Measurements from ENCODE around the gene PDE8A. TPM values are rescaled to one million over a fixed set of nuclear protein-coding genes. Genes with fewer than 3 reads are reported as not detected.

Gene PDE8A
- total RNA-seq, 1 donor from 2014 or later, result 11.4 TPM

GRCh38 chr15:85108136-85108535, 126.5 kb downstream of the PDE8A start:
- Histone ChIP-seq H3K9ac (no peak overlapping the region), H3F3A (ENCODE audit: low read depth) (no peaks in the 10 kb centered on the region), H2AFZ (replicated peaks) (no peak overlapping the region), H3K4me2 (no peak overlapping the region), H3K79me2 (ENCODE audit: low read depth) (no peaks in the 10 kb centered on the region), H3K27me3 (no peaks in the 10 kb centered on the region), H3K27ac (no peak overlapping the region), H3K36me3 (no peaks in the 10 kb centered on the region), H4K20me1 (ENCODE audit: low read depth) (no peaks in the 10 kb centered on the region), H3K4me1 (peaks cover 16% of the 10 kb centered on the region), H3K9me3 (ENCODE audit: low read depth) (no peaks in the 10 kb centered on the region), H3K4me3 (no peak overlapping the region)
- Mint-ChIP-seq H3K27ac (no peak overlapping the region), H3K9me3 (no peaks in the 10 kb centered on the region), H3K36me3 (no peaks in the 10 kb centered on the region), H3K4me1 (no peaks in the 10 kb centered on the region), H3K27me3 (ENCODE audit: insufficient read depth, low read depth) (peaks cover 5% of the 10 kb centered on the region), H3K4me3 (no peak overlapping the region)
- TF ChIP-seq EZH2phosphoT487 (IDR thresholded peaks at IDR 0.05), result no peak
- no peak for TF ChIP-seq CTCF (IDR thresholded peaks at IDR 0.05)
- no peak for TF ChIP-seq EZH2 (IDR thresholded peaks at IDR 0.05)
- no peak for DNase-seq (ENCODE audit: low spot score)

- no peaks in the 10 kb centered on the region for H3F3A ChIP-seq (ENCODE audit: low read depth)
- no peak for TF ChIP-seq EZH2phosphoT487 (IDR thresholded peaks at IDR 0.05)
- no peak for TF ChIP-seq EZH2 (IDR thresholded peaks at IDR 0.05)
- no peak for TF ChIP-seq CTCF (IDR thresholded peaks at IDR 0.05)
- peaks cover 16% of the 10 kb centered on the region for H3K4me1 ChIP-seq
- no peaks in the 10 kb centered on the region for H3K79me2 ChIP-seq (ENCODE audit: low read depth)
- no peaks in the 10 kb centered on the region for H3K9me3 ChIP-seq (ENCODE audit: low read depth)
- no peaks in the 10 kb centered on the region for H4K20me1 ChIP-seq (ENCODE audit: low read depth)
- no peak overlapping the region for H3K27ac Mint-ChIP-seq
- no peak overlapping the region for H3K27ac ChIP-seq
- no peaks in the 10 kb centered on the region for H3K36me3 Mint-ChIP-seq
- no peak for DNase-seq (ENCODE audit: low spot score)
- no peak overlapping the region for H2AFZ ChIP-seq (replicated peaks)
- no peak overlapping the region for H3K4me3 ChIP-seq
- no peaks in the 10 kb centered on the region for H3K9me3 Mint-ChIP-seq
- no peak overlapping the region for H3K4me3 Mint-ChIP-seq
- H3K27me3 ChIP-seq, result no peaks in the 10 kb centered on the region
- H3K27me3 Mint-ChIP-seq (ENCODE audit: insufficient read depth, low read depth), result peaks cover 3% of the 10 kb centered on the region
- no peaks in the 10 kb centered on the region for H3K36me3 ChIP-seq
- H3K4me1 Mint-ChIP-seq, result no peaks in the 10 kb centered on the region
- no peak overlapping the region for H3K9ac ChIP-seq
- no peak overlapping the region for H3K4me2 ChIP-seq
Observed at GRCh38 chr15:85109333-85109732, 127.7 kb downstream of the PDE8A start.

- no peak overlapping the region for H3K4me3 ChIP-seq
- no peak overlapping the region for H3K27ac ChIP-seq
- no peaks in the 10 kb centered on the region for H3K36me3 ChIP-seq
- no peak for DNase-seq (ENCODE audit: low spot score)
- Mint-ChIP-seq H3K4me1 (no peaks in the 10 kb centered on the region), H3K9me3 (no peaks in the 10 kb centered on the region), H3K27me3 (ENCODE audit: insufficient read depth, low read depth) (peaks cover 2% of the 10 kb centered on the region), H3K27ac (peak overlapping the region; percentile 19), H3K36me3 (peaks cover 4% of the 10 kb centered on the region), H3K4me3 (no peak overlapping the region)
- no peaks in the 10 kb centered on the region for H3K9me3 ChIP-seq (ENCODE audit: low read depth)
- H4K20me1 ChIP-seq (ENCODE audit: low read depth), result no peaks in the 10 kb centered on the region
- H3K4me2 ChIP-seq, result no peak overlapping the region
- H3K9ac ChIP-seq, result no peak overlapping the region
- no peaks in the 10 kb centered on the region for H3F3A ChIP-seq (ENCODE audit: low read depth)
- TF ChIP-seq EZH2 (IDR thresholded peaks at IDR 0.05), result no peak
- no peak for TF ChIP-seq CTCF (IDR thresholded peaks at IDR 0.05)
- TF ChIP-seq EZH2phosphoT487 (IDR thresholded peaks at IDR 0.05), result no peak
- H3K4me1 ChIP-seq, result peaks cover 6% of the 10 kb centered on the region
- H2AFZ ChIP-seq (replicated peaks), result no peak overlapping the region
- no peaks in the 10 kb centered on the region for H3K79me2 ChIP-seq (ENCODE audit: low read depth)
- no peaks in the 10 kb centered on the region for H3K27me3 ChIP-seq
Observed at GRCh38 chr15:85112997-85113396, 131.3 kb downstream of the PDE8A start.

Measured in neural progenitor cell (in vitro differentiated cells).